Measurements from ENCODE around the gene TRAF7. TPM values are rescaled to one million over a fixed set of nuclear protein-coding genes. Genes with fewer than 3 reads are reported as not detected.
"Not testable (repeated sequence)": the region's sequence is repeated elsewhere in the genome, so short reads cannot be mapped to it uniquely, and the experiment has no call there.

TRAF7 gene
- total RNA-seq (2021) = 166 and 199 TPM in 2 replicates
- Bru-seq, nascent RNA = percentile 63 among the genes with signal in this experiment
- percentile 76 among the genes with signal in this experiment for BruChase-seq, experiment 1, labeled RNA remaining after a 2-hour chase
- BruChase-seq, experiment 2, labeled RNA remaining after a 6-hour chase = percentile 90 among the genes with signal in this experiment
- long read RNA-seq, transcript TRAF7-201 (21 exons, 3,700 nt) = major isoform, 110 of 463 reads
- long read RNA-seq, partial matches to known transcripts = 330 of 463 reads
- long read RNA-seq, other reads (novel, unspliced or antisense) = 23 of 463 reads

- ChIA-PET POLR2A (ENCODE audit: unreplicated experiment) (interaction anchor here (0.6 to 1.8 kb wide), 21 partner anchors 8 to 1519 kb away, joined by 3 to 16 read pairs (median 7); partner anchors contain the start of genes E4F1, GFER, KCTD5 and NTHL1), CTCF (interaction anchor here (0.5 to 1.2 kb wide), 10 partner anchors 15 to 226 kb away, joined by 3 to 8 read pairs (median 4); partner anchors contain the start of gene ECI1)
- peak within 1 kb of the TSS; percentile 73 for H3K27ac ChIP-seq
- no peaks in the 10 kb centered on the region for H3K9me3 ChIP-seq (ENCODE audit: insufficient read depth, low read depth)
- no peaks in the 10 kb centered on the region for H3K27me3 ChIP-seq (ENCODE audit: insufficient read depth, low read depth)
- peaks cover 90% of the 10 kb centered on the region for H3K79me2 ChIP-seq (ENCODE audit: low read depth)
- H3K36me3 ChIP-seq (ENCODE audit: low read depth) = peaks cover 29% of the 10 kb centered on the region
- no peak within 1 kb of the TSS for H2AFZ ChIP-seq
- H3F3A ChIP-seq (ENCODE audit: insufficient read depth, low read depth) = peaks cover 46% of the 10 kb centered on the region
- peak within 1 kb of the TSS; percentile 83 for H3K4me2 ChIP-seq
- no TSS peak for BruUV-seq (replicated peaks)
- TF ChIP-seq EZH2 (IDR thresholded peaks at IDR 0.05; ENCODE audit: low read depth) (no peak), CTCF (conservative IDR thresholded peaks at IDR 0.05) (no peak)
- peak; percentile 99 to 100 for DNase-seq
- H3K9me2 ChIP-seq (ENCODE audit: insufficient read depth) = no peaks in the 10 kb centered on the region
- H3K4me3 ChIP-seq = peak within 1 kb of the TSS; percentile 99
- intact Hi-C loops (cut with micrococcal nuclease; ENCODE audit: unreplicated experiment) = loop anchor here (1.0 kb wide), 3 partner anchors 8 to 96 kb away; partner anchors contain the start of genes ECI1 and PGP
- H4K20me1 ChIP-seq (ENCODE audit: insufficient read depth) = peaks cover 79% of the 10 kb centered on the region
- peaks cover 38% of the 10 kb centered on the region for H3K4me1 ChIP-seq (replicated peaks; ENCODE audit: insufficient read depth)
Measured at GRCh38 chr16:2155091-2155950, at the start of gene TRAF7. Gene TRAF7, plus strand, starts transcription at chr16:2155782. Its CDS starts 8,139 bp downstream, at chr16:2163921.

- intact Hi-C loops (cut with micrococcal nuclease; ENCODE audit: unreplicated experiment); H3K4me2 ChIP-seq; BruUV-seq (replicated peaks); H3K4me1 ChIP-seq (replicated peaks; ENCODE audit: insufficient read depth); POLR2A ChIA-PET (ENCODE audit: unreplicated experiment); H3K4me3 ChIP-seq; H3K9me3 ChIP-seq (ENCODE audit: insufficient read depth, low read depth); H3K79me2 ChIP-seq (ENCODE audit: low read depth); H3K27ac ChIP-seq; H3F3A ChIP-seq (ENCODE audit: insufficient read depth, low read depth); H3K27me3 ChIP-seq (ENCODE audit: insufficient read depth, low read depth); H2AFZ ChIP-seq; CTCF ChIA-PET; H3K9me2 ChIP-seq (ENCODE audit: insufficient read depth); H4K20me1 ChIP-seq (ENCODE audit: insufficient read depth); DNase-seq; H3K36me3 ChIP-seq (ENCODE audit: low read depth): not testable (repeated sequence)
Measured at GRCh38 chr16:2106211-2106610, 49.4 kb upstream of the TRAF7 start.

GRCh38 chr16:2107121-2107790, 48.3 kb upstream of the TRAF7 start:
- H2AFZ ChIP-seq; H3K4me1 ChIP-seq (replicated peaks; ENCODE audit: insufficient read depth); H3K9me3 ChIP-seq (ENCODE audit: insufficient read depth, low read depth); H3K27me3 ChIP-seq (ENCODE audit: insufficient read depth, low read depth); DNase-seq; BruUV-seq (replicated peaks); H3K27ac ChIP-seq; H3K4me3 ChIP-seq; H3F3A ChIP-seq (ENCODE audit: insufficient read depth, low read depth); POLR2A ChIA-PET (ENCODE audit: unreplicated experiment); H3K4me2 ChIP-seq; H3K36me3 ChIP-seq (ENCODE audit: low read depth); H4K20me1 ChIP-seq (ENCODE audit: insufficient read depth); intact Hi-C loops (cut with micrococcal nuclease; ENCODE audit: unreplicated experiment); H3K79me2 ChIP-seq (ENCODE audit: low read depth); H3K9me2 ChIP-seq (ENCODE audit: insufficient read depth); CTCF ChIA-PET: not testable (repeated sequence)

GRCh38 chr16:2107791-2108125, 47.8 kb upstream of the TRAF7 start:
- H3K4me3 ChIP-seq; H4K20me1 ChIP-seq (ENCODE audit: insufficient read depth); POLR2A ChIA-PET (ENCODE audit: unreplicated experiment); H3K79me2 ChIP-seq (ENCODE audit: low read depth); H3K4me1 ChIP-seq (replicated peaks; ENCODE audit: insufficient read depth); H3K27me3 ChIP-seq (ENCODE audit: insufficient read depth, low read depth); BruUV-seq (replicated peaks); CTCF ChIA-PET; DNase-seq; H3K9me2 ChIP-seq (ENCODE audit: insufficient read depth); intact Hi-C loops (cut with micrococcal nuclease; ENCODE audit: unreplicated experiment); H3K4me2 ChIP-seq; H3F3A ChIP-seq (ENCODE audit: insufficient read depth, low read depth); H3K27ac ChIP-seq; H3K36me3 ChIP-seq (ENCODE audit: low read depth); H2AFZ ChIP-seq; H3K9me3 ChIP-seq (ENCODE audit: insufficient read depth, low read depth): not testable (repeated sequence)

- H3K4me1 ChIP-seq (replicated peaks; ENCODE audit: insufficient read depth); BruUV-seq (replicated peaks); POLR2A ChIA-PET (ENCODE audit: unreplicated experiment); H3K36me3 ChIP-seq (ENCODE audit: low read depth); H4K20me1 ChIP-seq (ENCODE audit: insufficient read depth); DNase-seq; H2AFZ ChIP-seq; CTCF ChIA-PET; H3F3A ChIP-seq (ENCODE audit: insufficient read depth, low read depth); H3K4me3 ChIP-seq; H3K9me2 ChIP-seq (ENCODE audit: insufficient read depth); H3K27me3 ChIP-seq (ENCODE audit: insufficient read depth, low read depth); H3K4me2 ChIP-seq; H3K27ac ChIP-seq; intact Hi-C loops (cut with micrococcal nuclease; ENCODE audit: unreplicated experiment); H3K9me3 ChIP-seq (ENCODE audit: insufficient read depth, low read depth); H3K79me2 ChIP-seq (ENCODE audit: low read depth): not testable (repeated sequence)
Measured at GRCh38 chr16:2108446-2109270, 46.9 kb upstream of the TRAF7 start.

- H4K20me1 ChIP-seq (ENCODE audit: insufficient read depth); H3K36me3 ChIP-seq (ENCODE audit: low read depth); H3K4me2 ChIP-seq; H3K9me3 ChIP-seq (ENCODE audit: insufficient read depth, low read depth); POLR2A ChIA-PET (ENCODE audit: unreplicated experiment); H3K4me3 ChIP-seq; BruUV-seq (replicated peaks); H3K9me2 ChIP-seq (ENCODE audit: insufficient read depth); H3K27ac ChIP-seq; H3K4me1 ChIP-seq (replicated peaks; ENCODE audit: insufficient read depth); CTCF ChIA-PET; intact Hi-C loops (cut with micrococcal nuclease; ENCODE audit: unreplicated experiment); H3K27me3 ChIP-seq (ENCODE audit: insufficient read depth, low read depth); H2AFZ ChIP-seq; DNase-seq; H3F3A ChIP-seq (ENCODE audit: insufficient read depth, low read depth); H3K79me2 ChIP-seq (ENCODE audit: low read depth): not testable (repeated sequence)
Measured at GRCh38 chr16:2109271-2109580, 46.4 kb upstream of the TRAF7 start.

Data from PC-9 (cell line).